ENCODE data around the gene COLGALT1.

COLGALT1 gene

DNA sequence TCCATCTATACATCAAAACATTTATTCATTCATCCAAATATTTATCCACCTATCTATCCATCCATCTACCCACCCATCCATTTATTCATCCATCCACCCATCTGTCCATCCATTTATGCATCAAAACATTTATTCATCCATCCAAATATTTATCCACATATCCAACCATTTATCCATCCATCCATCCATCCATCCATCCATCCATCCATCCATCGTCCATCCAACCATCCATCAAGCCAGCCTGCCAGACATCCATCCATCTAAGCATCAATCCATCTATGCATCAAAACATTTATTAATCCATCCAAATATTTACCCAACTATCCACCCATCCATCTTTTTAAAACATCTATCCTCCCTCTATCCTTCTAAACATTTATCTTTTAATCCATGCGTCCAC, 70.5 kb downstream of the COLGALT1 start:
- no peak for DNase-seq

DNA sequence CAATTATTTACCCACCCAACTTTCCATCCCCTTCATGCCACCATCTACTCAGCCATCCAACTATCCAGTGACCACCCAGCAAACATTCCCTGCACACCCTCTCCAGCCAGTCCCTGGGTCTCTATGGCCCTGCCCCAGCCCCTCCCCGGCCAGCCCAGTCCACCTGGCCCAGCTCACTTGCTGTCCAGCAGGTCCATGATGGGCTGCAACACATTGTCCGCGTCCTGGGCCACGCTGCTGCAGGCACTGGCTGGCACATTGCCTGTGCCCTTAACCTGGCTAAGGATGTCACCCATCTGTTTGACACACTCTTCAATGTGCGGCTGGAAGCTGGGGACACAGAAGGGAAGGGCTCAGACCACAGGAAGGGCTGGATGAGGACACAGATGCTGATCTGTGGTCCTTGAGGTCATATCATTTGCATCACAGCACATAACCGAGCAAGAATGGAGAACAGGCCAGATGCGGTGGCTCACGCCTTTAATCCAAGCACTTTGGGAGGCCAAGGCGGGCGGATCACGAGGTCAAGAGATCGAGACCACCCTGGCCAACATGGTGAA, 71.1 kb downstream of the COLGALT1 start:
- no peak for DNase-seq

DNA sequence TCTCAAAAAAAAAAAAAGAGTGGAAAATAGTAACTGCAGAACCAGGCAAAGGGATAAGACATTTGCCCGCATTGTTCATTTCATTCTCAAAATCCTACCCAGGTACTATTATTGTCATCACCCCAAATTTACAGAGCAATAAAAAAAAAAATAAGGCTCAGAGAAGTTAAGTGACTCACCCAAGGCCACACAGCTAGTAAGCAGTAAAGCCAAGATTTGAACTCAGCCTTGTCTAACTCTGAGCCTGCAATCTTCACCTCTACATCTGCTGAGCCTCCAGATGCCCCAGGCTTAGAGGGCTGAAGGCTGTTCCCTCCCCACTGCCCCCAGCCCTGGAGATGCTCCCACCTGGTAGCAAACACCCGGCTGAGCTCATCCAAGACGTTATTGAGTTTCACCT, 71.7 kb downstream of the COLGALT1 start:
- DNase-seq: no peak

DNA sequence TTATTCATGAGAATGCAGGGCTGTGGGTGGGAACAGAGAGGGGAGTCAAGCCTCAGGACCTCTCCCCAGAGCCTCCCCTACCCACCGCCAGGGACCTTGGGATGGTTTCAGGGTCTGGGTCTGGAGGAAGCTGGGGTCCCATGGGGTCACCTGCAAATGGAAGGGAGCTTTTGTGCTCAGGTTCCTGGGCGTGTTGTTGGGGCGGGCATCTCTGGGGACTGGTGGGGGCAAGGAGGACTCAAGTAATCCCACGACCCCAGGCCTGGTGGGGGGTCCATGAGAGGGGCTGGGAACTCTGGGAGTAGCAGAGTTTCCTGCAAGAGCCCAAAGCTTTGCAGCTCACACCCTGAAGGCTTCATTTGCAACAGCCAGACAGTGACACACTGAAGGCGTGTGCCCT, 72.5 kb downstream of the COLGALT1 start:
- DNase-seq: no peak

DNA sequence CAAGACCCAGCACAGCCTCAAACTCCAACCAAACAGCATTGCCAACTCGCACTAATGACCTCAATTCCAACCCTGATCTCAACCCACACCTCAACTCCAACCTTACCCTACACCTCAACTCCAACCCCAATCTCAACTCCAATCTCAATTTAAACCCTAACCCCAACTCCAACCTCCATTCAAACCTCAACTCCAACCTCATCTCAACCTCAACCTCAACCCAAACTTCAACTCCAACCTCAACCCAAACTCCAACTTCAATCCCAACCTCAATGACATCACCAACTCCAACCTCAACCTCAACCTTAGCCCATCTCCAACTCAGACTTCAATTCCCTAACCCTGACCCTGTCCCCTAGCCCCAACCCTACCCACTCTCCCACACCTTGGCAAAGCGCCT, 74.3 kb downstream of the COLGALT1 start:
- DNase-seq: no peak

DNA sequence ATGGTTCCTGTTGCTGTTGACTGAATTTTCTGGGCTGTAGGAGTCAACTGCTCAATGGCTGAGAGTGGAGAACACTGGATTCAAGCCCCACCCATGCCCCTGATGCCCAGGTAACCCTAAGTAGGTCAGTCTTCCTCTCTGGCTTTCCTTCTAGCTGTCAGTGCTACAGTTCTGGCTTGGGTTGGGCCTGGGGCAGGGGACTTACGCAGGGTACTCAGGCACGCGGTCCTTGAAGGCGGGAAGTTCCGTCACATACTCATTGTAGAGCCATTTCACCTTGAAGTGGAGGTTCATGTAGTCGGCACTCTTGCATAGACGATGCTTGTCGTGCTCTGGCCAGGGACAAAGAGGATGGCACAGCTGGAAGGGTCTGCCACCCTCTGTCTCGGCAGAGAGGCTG, 77.1 kb downstream of the COLGALT1 start:
- DNase-seq: no peak
